Calu3 (cell line): ENCODE data around the gene MARVELD2. TPM values are rescaled to one million over a fixed set of nuclear protein-coding genes. Genes with fewer than 3 reads are reported as not detected.
"Not testable (repeated sequence)": the region's sequence is repeated elsewhere in the genome, so short reads cannot be mapped to it uniquely, and the experiment has no call there.

ENCODE experiments used
- BruUV-seq: library from RNA; stranded (reverse); fragments of 400-500 nt; replicated peaks from 2 replicates; lab custom pipeline; 2021; lab: Mats Ljungman, UMichigan
- CTCF ChIA-PET: fragments of 300-600 bp; sonication (Branson Sonifier 250); formaldehyde crosslinking; loops from one replicate; lab custom pipeline; 2022; ENCODE audit warnings: antibody characterized with exemption; lab: Charles Lee
- DNase-seq: peaks from one replicate; pipeline ENCODE4 v3.0.0; 2022
- H3K27ac Mint-ChIP-seq: one replicate; pipeline ENCODE4 v1.8.0; 2022; ENCODE audit warnings: mixed read lengths; ENCODE audit not compliant: unreplicated experiment
- H3K27me3 Mint-ChIP-seq: one replicate; pipeline ENCODE4 v1.8.0; 2022; ENCODE audit warnings: mixed read lengths; ENCODE audit not compliant: unreplicated experiment
- H3K36me3 Mint-ChIP-seq: one replicate; pipeline ENCODE4 v1.8.0; 2022; ENCODE audit warnings: mild to moderate bottlenecking, moderate library complexity, mixed read lengths; ENCODE audit not compliant: insufficient read depth, unreplicated experiment
- H3K4me1 Mint-ChIP-seq: one replicate; pipeline ENCODE4 v1.8.0; 2022; ENCODE audit warnings: mild to moderate bottlenecking, low read depth, mixed read lengths; ENCODE audit not compliant: unreplicated experiment
- H3K4me3 Mint-ChIP-seq: one replicate; pipeline ENCODE4 v1.8.0; 2022; ENCODE audit warnings: mild to moderate bottlenecking, low read depth, moderate library complexity, mixed read lengths; ENCODE audit not compliant: unreplicated experiment
- H3K9me3 Mint-ChIP-seq: one replicate; pipeline ENCODE4 v1.8.0; 2022; ENCODE audit warnings: low read depth, mixed read lengths; ENCODE audit not compliant: unreplicated experiment
- CTCF ChIP-seq: fragments of 200-600 bp; IDR thresholded peaks from one replicate; pipeline ENCODE4 v1.8.0; 2022; ENCODE audit warnings: antibody characterized with exemption; ENCODE audit not compliant: unreplicated experiment
- intact Hi-C: fragments of 100-400 bp; cut with micrococcal nuclease; formaldehyde crosslinking; loops from one replicate; pipeline ENCODE4 v1.10.0; 2022; ENCODE audit not compliant: unreplicated experiment
- total RNA-seq: library from RNA; stranded (reverse); gene quantifications from 2 replicates; pipeline ENCODE4 v1.2.3, GENCODE V29; 2022

The MARVELD2 gene
- total RNA-seq, 1 experiment from 2014 or later: 40.9 TPM

GRCh38 chr5:69450116-69450515 is 35.2 kb downstream of the MARVELD2 start:
- CTCF ChIA-PET: no interaction called here
- Mint-ChIP-seq H3K9me3 (no peaks in the 10 kb centered on the region), H3K27me3 (no peaks in the 10 kb centered on the region), H3K4me3 (no peak overlapping the region), H3K36me3 (peaks cover 5% of the 10 kb centered on the region), H3K27ac (no peak overlapping the region), H3K4me1 (peaks cover 29% of the 10 kb centered on the region)
- no TSS peak for BruUV-seq
- no peak for TF ChIP-seq CTCF
- no peak for DNase-seq
- intact Hi-C loops: loop anchor here (5.0 kb wide), 1 partner anchor 42 kb away; the partner anchor contains the start of gene OCLN

- DNase-seq, H3K4me3 Mint-ChIP-seq, H3K27me3 Mint-ChIP-seq, BruUV-seq, H3K9me3 Mint-ChIP-seq, H3K36me3 Mint-ChIP-seq, H3K27ac Mint-ChIP-seq, CTCF ChIA-PET: not testable (repeated sequence)
- H3K4me1 Mint-ChIP-seq: peaks cover 29% of the 10 kb centered on the region
- intact Hi-C loops: loop anchor here (5.0 kb wide), 1 partner anchor 42 kb away; the partner anchor contains the start of gene OCLN
Measured at GRCh38 chr5:69450527-69450926, 35.6 kb downstream of the MARVELD2 start.

- peaks cover 6% of the 10 kb centered on the region for H3K36me3 Mint-ChIP-seq
- H3K4me3 Mint-ChIP-seq: peak overlapping the region; percentile 10
- no peak for DNase-seq
- TF ChIP-seq CTCF: no peak
- intact Hi-C loops: loop anchor here (5.0 kb wide), 1 partner anchor 40 kb away; the partner anchor contains the start of gene OCLN
- peaks cover 29% of the 10 kb centered on the region for H3K4me1 Mint-ChIP-seq
- no TSS peak for BruUV-seq
- H3K27ac Mint-ChIP-seq: peak overlapping the region; percentile 54
- H3K27me3 Mint-ChIP-seq: no peaks in the 10 kb centered on the region
- CTCF ChIA-PET: interaction anchor here (0.7 kb wide), 1 partner anchor 10 kb away, joined by 3 read pairs; no protein-coding TSS in a partner anchor
- H3K9me3 Mint-ChIP-seq: no peaks in the 10 kb centered on the region
Measured at GRCh38 chr5:69451941-69452647, 37.2 kb downstream of the MARVELD2 start.

GRCh38 chr5:69453487-69453886 is 38.6 kb downstream of the MARVELD2 start:
- not testable (repeated sequence) for H3K9me3 Mint-ChIP-seq, H3K36me3 Mint-ChIP-seq, H3K4me3 Mint-ChIP-seq, H3K27ac Mint-ChIP-seq, H3K27me3 Mint-ChIP-seq, BruUV-seq, DNase-seq
- intact Hi-C loops: loop anchor here (5.0 kb wide), 1 partner anchor 39 kb away; the partner anchor contains the start of gene OCLN
- peaks cover 29% of the 10 kb centered on the region for H3K4me1 Mint-ChIP-seq
- CTCF ChIA-PET: interaction anchor here (1.0 kb wide), 2 partner anchors 24 to 64 kb away, joined by 3 to 4 read pairs; no protein-coding TSS in a partner anchor

- BruUV-seq: no TSS peak
- CTCF ChIA-PET: interaction anchor here (0.7 kb wide), 1 partner anchor 75 kb away, joined by 3 read pairs; no protein-coding TSS in a partner anchor
- intact Hi-C loops: loop anchor here (5.0 kb wide), 1 partner anchor 38 kb away; the partner anchor contains the start of gene OCLN
- Mint-ChIP-seq H3K9me3 (no peaks in the 10 kb centered on the region), H3K4me1 (peaks cover 29% of the 10 kb centered on the region), H3K27ac (peak overlapping the region; percentile 33), H3K27me3 (no peaks in the 10 kb centered on the region), H3K36me3 (peaks cover 6% of the 10 kb centered on the region), H3K4me3 (peak overlapping the region; percentile 22)
- TF ChIP-seq CTCF: no peak
- no peak for DNase-seq
Measured at GRCh38 chr5:69454460-69455249, 39.7 kb downstream of the MARVELD2 start.

GRCh38 chr5:69455428-69455988 is 40.6 kb downstream of the MARVELD2 start:
- DNase-seq, intact Hi-C loops, H3K27ac Mint-ChIP-seq, BruUV-seq, H3K9me3 Mint-ChIP-seq, H3K27me3 Mint-ChIP-seq, H3K36me3 Mint-ChIP-seq, H3K4me3 Mint-ChIP-seq: not testable (repeated sequence)
- CTCF ChIA-PET: interaction anchor here (0.6 kb wide), 1 partner anchor 8 kb away, joined by 3 read pairs; no protein-coding TSS in a partner anchor
- H3K4me1 Mint-ChIP-seq: peaks cover 23% of the 10 kb centered on the region
